ENCODE results near the gene KRTAP5-1.

KRTAP5-1 gene

GRCh38 chr11:1534682-1535081 is 50.4 kb downstream of the KRTAP5-1 start:
- TF ChIP-seq ZC3H10 (CRISPR knock-in tag; IDR thresholded peaks at IDR 0.05) (no peak), PPARA (CRISPR knock-in tag; IDR thresholded peaks at IDR 0.05; ENCODE audit: borderline replicate concordance) (no peak), TSHZ2 (CRISPR knock-in tag; IDR thresholded peaks at IDR 0.05) (no peak), ZNF565 (CRISPR knock-in tag; conservative IDR thresholded peaks at IDR 0.05; ENCODE audit: low read depth) (no peak), CSDC2 (CRISPR knock-in tag; IDR thresholded peaks at IDR 0.05) (no peak), CREB5 (CRISPR knock-in tag; IDR thresholded peaks at IDR 0.05; ENCODE audit: low read depth) (no peak), GLIS3 (CRISPR knock-in tag; IDR thresholded peaks at IDR 0.05) (no peak), RARB (CRISPR knock-in tag; IDR thresholded peaks at IDR 0.05) (no peak), OSR1 (CRISPR knock-in tag; IDR thresholded peaks at IDR 0.05) (no peak), BACH2 (CRISPR knock-in tag; IDR thresholded peaks at IDR 0.05; ENCODE audit: borderline replicate concordance) (no peak), ARNTL (CRISPR knock-in tag; IDR thresholded peaks at IDR 0.05; ENCODE audit: borderline replicate concordance, low read depth) (no peak), ZNF8 (CRISPR knock-in tag; IDR thresholded peaks at IDR 0.05) (no peak), SNAI2 (CRISPR knock-in tag; IDR thresholded peaks at IDR 0.05) (no peak), ESRRG (CRISPR knock-in tag; IDR thresholded peaks at IDR 0.05) (no peak)
- no peak for ATAC-seq
